ENCODE results near the gene WDR54.
A peak's percentile ranks its signal among the peaks of the same experiment; 100 is the strongest.

DNA sequence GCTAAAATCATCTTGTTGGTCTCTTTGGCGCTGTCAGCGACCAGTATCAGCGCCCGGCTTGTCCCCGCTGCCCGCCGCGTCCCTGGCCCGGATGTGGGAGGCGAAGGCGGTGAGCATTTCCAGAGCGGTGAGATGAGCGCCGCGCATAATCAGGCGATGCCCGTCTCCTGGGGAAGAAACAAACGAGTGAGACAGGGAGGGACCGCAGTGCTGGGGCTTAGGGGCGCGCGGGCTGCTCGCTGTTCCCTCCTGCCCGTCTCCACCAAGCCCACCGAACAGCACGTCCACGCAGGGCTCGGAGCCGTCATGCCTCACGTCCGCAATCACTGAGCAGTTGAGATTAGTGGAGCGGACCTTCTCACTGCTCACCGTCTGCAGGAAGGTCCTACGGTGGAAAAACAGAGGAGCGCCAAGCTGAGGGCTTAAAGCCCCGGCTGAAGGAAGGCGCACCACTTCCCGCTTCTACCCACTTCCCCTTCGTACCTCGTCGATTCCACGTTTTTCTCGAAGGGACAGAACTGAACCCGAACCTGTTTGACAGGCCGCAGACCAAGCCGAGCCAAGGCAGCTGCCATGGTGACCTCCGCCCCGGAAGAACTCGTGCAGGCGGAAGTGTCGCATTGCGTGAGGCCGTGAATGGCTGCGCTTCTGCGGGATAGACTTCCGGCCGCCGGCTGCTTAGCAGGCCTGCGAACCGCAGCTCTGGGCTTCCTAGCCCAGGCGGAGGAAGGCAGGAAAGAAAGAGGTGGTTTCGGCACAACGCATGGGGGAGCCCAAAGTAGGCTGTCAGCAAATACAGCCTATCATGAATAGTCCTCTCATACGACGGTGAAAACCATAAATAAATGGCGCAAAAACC lies 50.8 kb downstream of the WDR54 start, which contains the start of gene MRPL53:
- peak; percentile 20 for TF ChIP-seq CHD2 (IDR thresholded peaks at IDR 0.05; ENCODE audit: low read length, partially characterized antibody)
- TF ChIP-seq, protein P1, sequence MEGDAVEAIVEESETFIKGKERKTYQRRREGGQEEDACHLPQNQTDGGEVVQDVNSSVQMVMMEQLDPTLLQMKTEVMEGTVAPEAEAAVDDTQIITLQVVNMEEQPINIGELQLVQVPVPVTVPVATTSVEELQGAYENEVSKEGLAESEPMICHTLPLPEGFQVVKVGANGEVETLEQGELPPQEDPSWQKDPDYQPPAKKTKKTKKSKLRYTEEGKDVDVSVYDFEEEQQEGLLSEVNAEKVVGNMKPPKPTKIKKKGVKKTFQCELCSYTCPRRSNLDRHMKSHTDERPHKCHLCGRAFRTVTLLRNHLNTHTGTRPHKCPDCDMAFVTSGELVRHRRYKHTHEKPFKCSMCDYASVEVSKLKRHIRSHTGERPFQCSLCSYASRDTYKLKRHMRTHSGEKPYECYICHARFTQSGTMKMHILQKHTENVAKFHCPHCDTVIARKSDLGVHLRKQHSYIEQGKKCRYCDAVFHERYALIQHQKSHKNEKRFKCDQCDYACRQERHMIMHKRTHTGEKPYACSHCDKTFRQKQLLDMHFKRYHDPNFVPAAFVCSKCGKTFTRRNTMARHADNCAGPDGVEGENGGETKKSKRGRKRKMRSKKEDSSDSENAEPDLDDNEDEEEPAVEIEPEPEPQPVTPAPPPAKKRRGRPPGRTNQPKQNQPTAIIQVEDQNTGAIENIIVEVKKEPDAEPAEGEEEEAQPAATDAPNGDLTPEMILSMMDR (IDR thresholded peaks at IDR 0.05), result no peak
- TF ChIP-seq, protein P2, sequence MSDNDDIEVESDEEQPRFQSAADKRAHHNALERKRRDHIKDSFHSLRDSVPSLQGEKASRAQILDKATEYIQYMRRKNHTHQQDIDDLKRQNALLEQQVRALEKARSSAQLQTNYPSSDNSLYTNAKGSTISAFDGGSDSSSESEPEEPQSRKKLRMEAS (IDR thresholded peaks at IDR 0.05), result peak; percentile 95

All from A549 (cell line).